Astrocyte of the spinal cord (primary cell): ENCODE results near the gene MIER2.

ENCODE experiments used
- DNase-seq: peaks from one replicate; pipeline ENCODE4 v3.0.0; 2011; ENCODE audit warnings: low read depth, low spot score
- H3K4me3 ChIP-seq: 2 replicates; pipeline ENCODE4 v1.5.1; 2011; ENCODE audit warnings: low read depth, mild to moderate bottlenecking, low read length, moderate library complexity
- in situ Hi-C: cut with HindIII; loops from 2 replicates; pipeline ENCODE4 v1.10.0; 2017; ENCODE audit warnings: low sequenced_read_pairs
- TF ChIP-seq, protein P1 (sequence below): IDR thresholded peaks from 2 replicates; pipeline ENCODE4 v1.5.1; 2012; ENCODE audit warnings: low read depth, mild to moderate bottlenecking, low read length, inconsistent platforms

MIER2 gene

GRCh38 chr19:339262-339887, 5.2 kb downstream of the MIER2 start:
- in situ Hi-C loops: no loop called here
- TF ChIP-seq, protein P1, sequence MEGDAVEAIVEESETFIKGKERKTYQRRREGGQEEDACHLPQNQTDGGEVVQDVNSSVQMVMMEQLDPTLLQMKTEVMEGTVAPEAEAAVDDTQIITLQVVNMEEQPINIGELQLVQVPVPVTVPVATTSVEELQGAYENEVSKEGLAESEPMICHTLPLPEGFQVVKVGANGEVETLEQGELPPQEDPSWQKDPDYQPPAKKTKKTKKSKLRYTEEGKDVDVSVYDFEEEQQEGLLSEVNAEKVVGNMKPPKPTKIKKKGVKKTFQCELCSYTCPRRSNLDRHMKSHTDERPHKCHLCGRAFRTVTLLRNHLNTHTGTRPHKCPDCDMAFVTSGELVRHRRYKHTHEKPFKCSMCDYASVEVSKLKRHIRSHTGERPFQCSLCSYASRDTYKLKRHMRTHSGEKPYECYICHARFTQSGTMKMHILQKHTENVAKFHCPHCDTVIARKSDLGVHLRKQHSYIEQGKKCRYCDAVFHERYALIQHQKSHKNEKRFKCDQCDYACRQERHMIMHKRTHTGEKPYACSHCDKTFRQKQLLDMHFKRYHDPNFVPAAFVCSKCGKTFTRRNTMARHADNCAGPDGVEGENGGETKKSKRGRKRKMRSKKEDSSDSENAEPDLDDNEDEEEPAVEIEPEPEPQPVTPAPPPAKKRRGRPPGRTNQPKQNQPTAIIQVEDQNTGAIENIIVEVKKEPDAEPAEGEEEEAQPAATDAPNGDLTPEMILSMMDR: no peak
- DNase-seq: peak; percentile 32
- H3K4me3 ChIP-seq: no peak overlapping the region

DNA sequence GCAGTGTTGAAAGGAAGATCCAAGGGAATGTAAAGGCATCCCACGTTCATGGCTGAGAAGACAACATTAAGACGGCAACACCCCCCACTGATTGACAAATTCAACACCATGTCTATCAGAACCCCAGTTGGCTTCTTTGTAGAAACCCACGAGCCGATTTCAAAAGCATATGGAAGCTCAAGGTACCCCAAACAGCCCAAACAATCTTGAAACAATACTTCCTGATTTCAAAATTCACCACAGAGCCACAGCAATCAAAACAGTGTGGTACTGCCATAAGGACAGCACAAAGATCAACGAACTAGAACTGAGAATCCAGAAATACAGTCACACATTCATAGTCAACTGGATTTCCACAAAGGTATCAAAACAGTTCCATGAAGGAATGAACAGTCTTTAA, 6.2 kb downstream of the MIER2 start:
- no peak for DNase-seq
- H3K4me3 ChIP-seq: no peak overlapping the region
- TF ChIP-seq, protein P1: no peak
- in situ Hi-C loops: no loop called here

DNA sequence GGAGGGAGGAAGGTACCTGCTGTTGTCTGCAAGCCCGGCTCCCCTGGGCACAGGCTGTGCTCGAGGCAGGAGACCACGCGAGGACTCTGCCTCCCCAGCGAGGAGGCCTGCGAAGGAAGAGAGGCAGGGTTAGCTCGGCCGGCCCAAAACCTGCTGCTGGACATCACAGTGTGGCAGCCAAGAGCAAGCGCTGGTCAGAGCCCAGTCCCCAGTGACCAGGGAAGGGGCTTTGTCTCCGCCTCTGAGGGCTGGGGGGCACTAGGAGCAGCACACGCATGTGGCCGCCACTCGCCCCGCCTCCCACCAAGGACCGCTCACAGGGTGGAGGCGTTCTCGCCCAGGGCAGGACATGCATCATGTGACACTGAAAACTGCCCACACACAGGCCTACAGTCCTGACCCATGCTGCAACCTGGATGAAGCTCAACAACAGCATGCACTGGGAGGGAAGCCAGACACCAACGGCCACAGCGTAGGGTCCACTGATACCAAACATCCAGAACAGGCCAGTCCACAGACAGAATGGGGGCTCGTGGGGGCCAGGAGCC, 8.5 kb downstream of the MIER2 start:
- no peak for DNase-seq
- in situ Hi-C loops: no loop called here
- H3K4me3 ChIP-seq: no peak overlapping the region
- TF ChIP-seq, protein P1: no peak

GRCh38 chr19:335486-336066, 9.0 kb downstream of the MIER2 start:
- no peak overlapping the region for H3K4me3 ChIP-seq
- TF ChIP-seq, protein P1: no peak
- no peak for DNase-seq
- in situ Hi-C loops: no loop called here

DNA sequence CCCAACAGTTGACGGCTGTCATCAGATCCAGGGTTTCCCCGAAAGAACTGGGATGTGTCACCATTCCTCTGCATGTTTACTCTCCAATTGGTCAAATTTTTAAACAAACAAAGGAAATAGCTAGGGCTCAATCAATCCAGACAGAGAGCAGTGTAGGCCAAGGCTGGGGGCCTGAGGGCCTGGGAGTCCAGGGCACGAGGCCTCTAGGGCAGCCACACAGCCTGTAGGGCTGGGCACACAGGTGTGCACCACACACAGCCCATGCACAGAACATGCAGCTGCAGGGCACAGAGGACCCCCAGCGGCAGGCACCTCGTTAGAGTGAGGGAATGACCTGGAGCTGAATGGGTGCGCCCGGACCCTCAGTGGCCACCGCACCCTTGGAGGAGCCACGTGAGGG, 9.5 kb downstream of the MIER2 start:
- in situ Hi-C loops: no loop called here
- TF ChIP-seq, protein P1: no peak
- no peak overlapping the region for H3K4me3 ChIP-seq
- no peak for DNase-seq

- TF ChIP-seq, protein P1: no peak
- no peak overlapping the region for H3K4me3 ChIP-seq
- in situ Hi-C loops: no loop called here
- no peak for DNase-seq
Observed at GRCh38 chr19:334296-335071, 10.1 kb downstream of the MIER2 start.
